Transverse colon (tissue), 4 donors: Measurements from ENCODE around the gene HERC3.

ENCODE experiments used
- EP300 ChIP-seq: sonication (generic); formaldehyde crosslinking; IDR thresholded peaks from one replicate; pipeline ENCODE4 v1.6.1; 2017; ENCODE audit warnings: antibody characterized with exemption, low read depth
- POLR2A ChIP-seq: fragments of 450-650 bp; IDR thresholded peaks from one replicate; pipeline ENCODE4 v1.6.1; 2016; ENCODE audit warnings: antibody characterized with exemption, mild to moderate bottlenecking, moderate library complexity
- POLR2AphosphoS5 ChIP-seq, 3 donors: sonication (generic); formaldehyde crosslinking; IDR thresholded peaks; one replicate each; pipeline ENCODE4 v1.6.1; 2016; ENCODE audit warnings: antibody characterized with exemption in 3 of 3
- TF ChIP-seq, protein P1 (sequence below), 5 experiments: fragments of 200-600 bp in 3 of 5; fragments of 450-650 bp in 2 of 5; sonication (generic) in 3 of 5; IDR thresholded peaks; 1 replicate in 2 of 5; 2 replicates in 3 of 5; pipeline ENCODE4 v1.5.1; 2016 to 2017; ENCODE audit warnings: antibody characterized with exemption in 5 of 5, inconsistent platforms in 3 of 5, mild to moderate bottlenecking in 2 of 5, moderate library complexity in 1 of 5

- TF ChIP-seq, protein P1, sequence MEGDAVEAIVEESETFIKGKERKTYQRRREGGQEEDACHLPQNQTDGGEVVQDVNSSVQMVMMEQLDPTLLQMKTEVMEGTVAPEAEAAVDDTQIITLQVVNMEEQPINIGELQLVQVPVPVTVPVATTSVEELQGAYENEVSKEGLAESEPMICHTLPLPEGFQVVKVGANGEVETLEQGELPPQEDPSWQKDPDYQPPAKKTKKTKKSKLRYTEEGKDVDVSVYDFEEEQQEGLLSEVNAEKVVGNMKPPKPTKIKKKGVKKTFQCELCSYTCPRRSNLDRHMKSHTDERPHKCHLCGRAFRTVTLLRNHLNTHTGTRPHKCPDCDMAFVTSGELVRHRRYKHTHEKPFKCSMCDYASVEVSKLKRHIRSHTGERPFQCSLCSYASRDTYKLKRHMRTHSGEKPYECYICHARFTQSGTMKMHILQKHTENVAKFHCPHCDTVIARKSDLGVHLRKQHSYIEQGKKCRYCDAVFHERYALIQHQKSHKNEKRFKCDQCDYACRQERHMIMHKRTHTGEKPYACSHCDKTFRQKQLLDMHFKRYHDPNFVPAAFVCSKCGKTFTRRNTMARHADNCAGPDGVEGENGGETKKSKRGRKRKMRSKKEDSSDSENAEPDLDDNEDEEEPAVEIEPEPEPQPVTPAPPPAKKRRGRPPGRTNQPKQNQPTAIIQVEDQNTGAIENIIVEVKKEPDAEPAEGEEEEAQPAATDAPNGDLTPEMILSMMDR (IDR thresholded peaks at IDR 0.05) = no peak
- TF ChIP-seq POLR2A = no peak
- TF ChIP-seq EP300 = no peak
- no peak for TF ChIP-seq POLR2AphosphoS5 (IDR thresholded peaks at IDR 0.05)
Measured at GRCh38 chr4:88673886-88674285, 81.6 kb downstream of the HERC3 start.
